CD4-positive, alpha-beta T cell treated with Interleukin-4 for 1 hour (primary cell): ENCODE data around the gene CHKA.

ENCODE experiments used
- DNase-seq, 2 donors: peaks; one replicate each; pipeline ENCODE4 v3.0.0-alpha.2; 2020 to 2022

CHKA gene

DNA sequence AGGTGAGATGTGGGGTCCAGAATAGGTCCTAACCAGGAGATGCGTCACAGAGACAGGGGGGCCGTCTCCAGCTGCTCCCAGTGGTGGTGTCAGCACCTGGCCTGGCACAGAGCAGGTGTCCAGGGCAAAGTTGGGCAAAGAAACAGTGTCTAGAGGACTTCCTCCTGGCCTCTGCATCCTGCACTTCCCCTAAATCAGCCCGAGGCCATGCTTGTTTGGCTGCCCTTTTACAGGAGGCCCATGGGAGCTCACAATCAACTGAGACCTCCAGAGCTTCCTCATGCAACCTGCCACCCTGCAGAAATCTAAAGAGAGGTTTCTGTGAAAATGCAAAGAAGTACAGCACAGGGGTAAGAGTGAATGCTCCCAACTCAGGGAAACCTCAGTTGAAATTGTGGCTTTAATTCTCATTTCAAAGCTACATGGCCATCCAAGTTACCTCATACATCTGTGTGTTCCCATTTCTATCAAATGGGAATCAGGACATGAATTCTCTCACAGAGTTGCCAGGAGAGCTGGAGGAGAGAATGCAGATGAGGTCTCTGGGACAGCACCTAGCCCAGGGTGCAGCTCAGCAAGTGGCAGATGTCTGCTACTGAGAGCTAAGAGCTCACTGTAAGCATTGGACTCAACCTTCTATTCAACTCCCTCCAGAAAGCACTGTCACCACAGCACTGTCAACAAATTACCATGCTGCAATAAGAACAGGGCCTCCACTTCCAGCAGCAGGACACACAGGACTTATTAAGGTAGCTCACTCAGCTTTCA, 49.7 kb downstream of the CHKA start:
- DNase-seq = no peak

DNA sequence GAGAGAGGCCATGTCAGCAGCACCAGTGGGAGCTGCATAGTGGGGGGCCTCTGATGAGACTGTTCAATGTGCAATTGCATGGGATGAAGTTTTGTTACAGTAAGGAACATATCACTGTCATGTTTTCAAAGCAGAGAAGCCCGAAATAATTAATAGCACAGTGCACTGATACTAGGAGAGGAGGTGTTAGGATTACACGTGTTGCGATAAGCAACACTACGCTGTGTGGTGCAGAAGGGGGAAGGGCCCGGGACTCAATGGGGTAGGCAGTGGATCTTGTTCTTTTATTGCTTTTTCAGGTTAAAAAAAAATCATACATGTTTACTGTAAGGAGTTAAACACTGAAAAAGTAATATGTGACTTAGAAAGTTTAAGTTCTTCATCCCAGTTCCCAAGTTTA, 53.2 kb downstream of the CHKA start:
- DNase-seq = no peak

DNA sequence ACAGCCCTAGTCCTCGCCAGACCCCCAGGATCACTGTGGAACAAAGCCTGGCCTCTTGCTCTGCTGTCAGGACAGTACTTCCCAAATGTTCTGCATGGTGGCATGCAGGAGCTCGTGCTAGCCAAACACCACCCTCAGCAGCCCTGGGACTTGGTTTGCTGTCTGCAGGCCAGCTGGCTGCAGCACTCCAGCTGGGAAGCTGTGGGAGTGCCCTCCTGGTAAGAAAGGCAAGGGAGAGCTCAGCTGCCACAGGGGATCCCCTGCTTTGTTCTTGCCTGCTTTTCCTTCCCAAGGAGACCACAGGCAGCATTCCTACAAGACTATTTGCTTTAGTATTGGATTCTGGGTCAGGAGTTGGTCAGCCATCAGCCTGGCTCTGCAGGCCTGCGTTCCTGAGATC, 54.4 kb downstream of the CHKA start:
- DNase-seq = no peak

DNA sequence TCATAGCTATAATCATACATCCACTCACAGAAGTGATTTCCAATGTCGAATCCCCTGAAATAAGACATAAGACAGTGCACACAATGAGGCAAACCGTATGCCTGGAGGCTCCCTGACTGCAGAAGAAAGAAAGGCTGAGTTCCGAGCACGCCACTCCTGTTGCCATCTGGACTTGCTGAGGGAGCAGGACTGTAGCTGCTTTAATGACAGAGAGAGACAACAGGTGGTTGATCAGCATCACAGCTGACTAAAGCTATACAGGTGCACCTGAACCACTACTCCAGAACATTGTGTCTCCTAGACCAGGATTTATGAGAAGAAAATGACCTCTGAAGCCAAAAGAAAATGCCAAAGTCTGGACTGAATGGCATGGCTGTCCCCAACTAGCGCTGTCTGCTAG, 55.3 kb downstream of the CHKA start:
- no peak for DNase-seq

DNA sequence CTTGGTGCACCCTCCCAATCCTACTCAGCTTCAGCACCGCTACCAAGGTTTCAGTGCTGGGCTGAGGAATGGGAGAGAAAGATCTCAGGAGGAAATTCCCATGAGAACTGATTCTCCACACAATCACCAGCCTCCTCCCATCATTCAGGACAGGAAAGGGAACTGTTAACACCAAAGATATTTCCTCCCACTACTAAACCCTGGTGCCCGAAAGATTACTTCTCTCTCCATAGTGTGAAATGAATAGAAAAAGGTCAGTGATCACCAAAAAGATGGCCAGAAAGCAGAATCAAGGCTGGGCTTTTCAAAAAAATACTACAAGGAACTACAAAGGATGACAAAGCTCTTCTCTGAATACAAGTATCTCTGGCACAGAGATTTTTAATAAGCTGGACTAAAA, 56.3 kb downstream of the CHKA start:
- no peak for DNase-seq

DNA sequence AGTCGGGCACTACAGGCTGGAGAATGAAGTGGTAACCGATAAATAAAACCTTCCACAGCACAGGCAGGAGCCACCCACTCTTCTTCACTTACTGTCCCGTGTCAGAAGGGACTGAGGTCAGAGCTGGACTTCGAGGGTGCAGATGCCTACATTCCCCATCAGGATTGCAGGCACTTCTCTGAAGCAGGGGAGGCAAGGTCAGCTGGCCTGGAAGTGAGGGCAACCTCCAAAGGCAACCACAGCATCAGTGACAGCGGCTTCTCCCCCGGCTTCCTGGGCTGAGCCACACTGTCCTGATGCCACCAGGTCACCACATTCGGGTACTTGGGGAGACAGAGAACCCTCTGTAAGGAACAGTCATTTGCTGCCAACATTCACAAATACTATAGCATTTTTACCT, 59.7 kb downstream of the CHKA start:
- DNase-seq = no peak

DNA sequence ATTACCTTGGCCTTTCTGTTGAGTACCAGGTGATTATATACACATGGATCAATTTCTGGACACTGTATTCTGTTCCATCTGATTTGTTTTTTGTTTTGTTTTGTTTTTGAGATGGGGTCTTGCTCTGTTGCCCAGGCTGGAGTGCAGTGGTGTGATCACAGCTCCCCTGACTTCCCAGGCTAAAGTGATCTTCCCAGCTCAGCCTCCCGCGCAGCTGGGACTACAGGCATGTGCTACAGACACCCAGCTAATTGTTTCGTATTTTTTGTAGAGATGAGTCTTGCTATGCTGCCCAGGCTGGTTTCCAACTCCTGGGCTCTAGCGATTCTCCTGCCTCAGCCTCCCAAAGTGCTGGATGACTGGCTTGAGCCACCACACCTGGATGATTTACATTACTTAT, 63.4 kb downstream of the CHKA start:
- no peak for DNase-seq

DNA sequence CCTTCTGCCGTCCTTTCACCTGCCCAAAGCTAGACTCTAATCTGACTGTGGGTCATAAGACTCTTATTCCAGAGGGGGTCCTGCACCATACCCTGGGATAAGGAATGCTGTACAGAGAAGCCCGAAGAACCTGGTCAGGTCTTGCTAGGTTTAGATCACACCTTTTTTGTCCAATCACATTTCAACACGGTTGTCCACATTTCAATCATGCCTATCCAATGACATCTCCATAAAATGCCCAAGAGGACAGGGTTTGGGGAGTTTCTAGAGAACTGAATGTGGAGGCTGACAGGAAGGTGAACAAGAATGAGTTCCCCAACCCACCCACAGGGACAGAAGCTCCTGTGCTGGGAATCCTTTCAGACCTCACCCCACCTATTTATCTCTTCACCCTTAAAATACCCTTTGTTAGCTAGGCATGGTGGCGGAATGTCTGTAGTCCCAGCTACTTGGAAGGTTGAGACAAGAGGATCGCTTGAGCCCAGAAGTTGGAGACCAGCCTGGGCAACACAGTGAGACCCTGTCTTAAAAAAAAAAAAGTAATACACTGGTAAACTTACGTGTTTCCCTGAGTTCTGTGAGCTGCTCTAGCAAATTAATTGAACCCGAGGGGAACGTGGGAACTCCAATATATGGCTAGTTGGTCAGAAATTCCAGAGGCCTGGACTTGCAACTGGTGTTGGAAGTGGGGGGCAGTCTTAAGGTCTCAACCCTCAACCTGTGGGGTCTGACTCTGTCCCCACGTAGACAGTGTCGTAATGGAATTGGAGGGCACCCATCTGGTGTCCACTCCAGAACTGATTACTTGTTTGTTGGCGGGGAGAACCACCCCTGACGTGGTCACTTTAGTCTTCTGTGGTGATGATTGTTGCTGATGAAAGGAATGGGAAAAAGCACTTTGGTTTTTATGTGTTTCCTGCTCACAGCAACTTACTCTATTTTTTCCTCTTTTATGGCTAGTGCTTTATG, 64.6 kb downstream of the CHKA start:
- no peak for DNase-seq

DNA sequence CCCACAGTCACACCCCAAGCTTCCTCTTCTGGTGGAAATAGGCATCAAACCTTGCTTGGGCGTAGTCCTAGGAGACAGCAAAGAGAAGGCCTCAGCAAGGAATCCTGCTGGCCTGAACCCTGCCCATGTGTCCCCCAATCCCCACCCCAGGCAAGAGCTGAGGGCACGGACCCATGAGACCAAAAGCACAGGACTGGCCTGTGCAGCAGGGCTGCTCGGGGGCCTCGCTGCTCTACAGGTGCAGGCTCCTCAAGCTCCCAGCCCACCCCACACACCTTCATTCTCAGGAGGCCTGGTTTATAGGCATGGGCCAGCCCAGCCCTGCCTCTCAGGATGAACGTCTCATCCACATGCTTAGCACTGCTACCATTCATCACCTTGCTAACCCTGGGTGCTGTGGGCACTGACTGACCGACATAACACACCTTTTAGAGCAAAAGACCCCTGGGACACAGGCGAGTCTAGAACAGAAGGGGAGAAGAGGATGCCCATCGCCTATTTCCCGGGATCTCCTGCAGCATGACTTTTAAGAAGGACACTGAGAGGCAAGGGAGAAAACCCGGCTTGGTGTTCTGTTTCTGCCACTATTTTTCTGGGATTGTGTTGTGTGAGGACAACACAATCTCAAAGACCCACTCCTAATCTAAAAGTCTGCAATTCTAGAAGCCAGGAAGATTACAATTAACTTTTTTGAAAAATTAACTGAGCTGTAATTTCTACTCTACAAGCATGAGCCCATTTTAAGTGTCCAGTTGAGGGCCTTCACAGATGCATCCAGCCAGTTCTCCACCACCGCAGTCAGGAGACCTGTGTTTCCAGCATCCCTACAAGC, 67.0 kb downstream of the CHKA start:
- no peak for DNase-seq

DNA sequence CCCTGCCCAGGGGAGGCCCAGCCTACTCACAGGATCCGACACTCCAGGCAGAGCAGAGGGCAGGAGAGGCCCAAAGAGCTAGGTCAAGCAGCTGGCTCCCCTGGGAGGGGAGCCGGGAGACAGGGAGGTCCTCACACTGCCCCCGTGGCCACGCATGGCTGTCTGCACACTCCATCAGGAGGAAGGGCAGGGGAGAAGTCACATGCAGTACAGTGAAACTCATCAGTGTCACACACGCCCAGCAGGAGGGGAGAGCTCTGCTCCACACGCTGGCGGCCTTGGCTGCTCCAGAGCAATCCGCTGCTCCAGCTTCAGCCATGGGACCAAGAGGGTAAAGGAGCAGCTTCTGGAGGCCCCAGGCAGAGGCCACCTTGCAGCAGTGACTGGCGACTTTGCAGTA, 68.1 kb downstream of the CHKA start:
- no peak for DNase-seq

DNA sequence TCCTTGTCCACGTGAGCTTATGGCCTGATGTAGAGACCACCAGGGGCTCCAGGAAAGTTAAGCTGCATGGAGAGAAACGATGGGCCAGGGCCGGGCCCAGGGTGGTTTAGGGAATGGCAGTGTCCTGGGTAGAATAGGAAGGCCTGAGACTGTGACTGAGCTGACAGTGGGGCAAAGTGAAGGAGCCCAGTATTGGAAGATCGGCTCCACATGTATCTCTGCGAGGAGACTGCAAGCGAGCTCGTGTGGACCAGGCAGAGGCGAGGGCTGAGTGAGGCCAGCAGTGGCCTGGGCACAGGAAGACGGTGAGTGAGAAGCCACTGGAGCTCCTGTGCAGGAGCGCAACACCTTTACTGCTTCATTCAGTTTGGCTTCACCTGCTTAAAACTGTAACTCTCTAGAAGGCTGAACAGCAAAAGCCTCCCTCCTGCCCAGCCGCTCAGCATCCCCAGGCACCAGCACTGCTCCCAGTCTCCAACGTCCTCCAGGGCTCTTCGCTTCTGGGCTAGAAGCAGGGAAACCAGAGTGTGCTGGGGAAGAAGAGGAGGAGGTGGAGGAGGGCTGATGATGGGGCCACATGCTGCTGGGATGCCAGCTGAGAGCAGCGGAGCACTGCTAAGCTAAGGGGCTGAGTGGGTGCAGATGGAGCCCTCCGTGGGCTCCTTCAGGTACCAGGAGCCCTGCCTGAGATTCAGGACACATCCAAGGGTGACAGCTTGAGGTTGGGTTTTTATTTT, 68.9 kb downstream of the CHKA start:
- DNase-seq = no peak

DNA sequence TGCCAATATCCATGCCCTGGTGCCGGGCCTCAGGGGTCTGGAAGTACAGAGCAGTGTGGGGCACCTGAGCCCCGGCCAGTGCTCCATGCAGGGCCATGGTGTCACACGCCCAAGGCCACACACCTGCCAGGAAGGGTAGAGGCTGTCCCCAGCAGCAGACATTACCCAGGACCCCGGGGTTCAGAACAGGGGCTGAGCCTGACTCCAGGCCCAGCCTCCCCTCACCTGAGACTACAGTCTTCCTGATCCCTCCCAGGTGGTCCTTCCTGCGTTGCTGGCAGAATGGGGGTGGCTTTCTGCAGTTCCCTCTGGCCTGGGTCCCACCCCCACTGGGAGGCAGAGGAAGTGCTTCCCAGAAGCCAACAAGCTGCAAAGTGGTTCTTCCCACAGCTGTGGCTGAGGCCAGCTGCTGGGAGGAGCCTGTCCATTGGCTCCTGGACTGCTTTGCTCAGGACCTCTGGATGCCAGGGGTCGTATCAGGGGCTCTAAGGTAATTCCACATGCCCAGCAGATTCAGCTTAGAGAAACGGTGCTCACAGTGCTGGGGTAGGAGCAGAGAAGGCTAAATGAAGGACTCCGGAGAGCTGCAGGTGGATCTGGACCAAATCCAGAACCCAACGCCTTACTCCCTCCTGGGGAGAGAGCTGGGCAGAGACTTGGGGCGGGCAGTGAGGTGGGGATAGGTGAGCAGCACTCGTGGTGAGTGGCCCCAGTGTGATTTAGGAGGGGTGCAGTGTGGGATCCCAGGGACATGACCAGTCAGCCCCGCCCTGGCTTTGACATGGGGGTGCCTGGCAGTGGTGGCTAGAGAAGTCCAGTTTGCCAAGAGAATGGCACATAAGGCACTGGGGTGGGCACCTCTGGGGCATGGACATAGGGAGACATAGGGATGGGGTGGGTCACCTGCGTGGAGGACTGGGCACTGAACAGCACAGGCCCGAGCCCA, 69.7 kb downstream of the CHKA start:
- DNase-seq = no peak

DNA sequence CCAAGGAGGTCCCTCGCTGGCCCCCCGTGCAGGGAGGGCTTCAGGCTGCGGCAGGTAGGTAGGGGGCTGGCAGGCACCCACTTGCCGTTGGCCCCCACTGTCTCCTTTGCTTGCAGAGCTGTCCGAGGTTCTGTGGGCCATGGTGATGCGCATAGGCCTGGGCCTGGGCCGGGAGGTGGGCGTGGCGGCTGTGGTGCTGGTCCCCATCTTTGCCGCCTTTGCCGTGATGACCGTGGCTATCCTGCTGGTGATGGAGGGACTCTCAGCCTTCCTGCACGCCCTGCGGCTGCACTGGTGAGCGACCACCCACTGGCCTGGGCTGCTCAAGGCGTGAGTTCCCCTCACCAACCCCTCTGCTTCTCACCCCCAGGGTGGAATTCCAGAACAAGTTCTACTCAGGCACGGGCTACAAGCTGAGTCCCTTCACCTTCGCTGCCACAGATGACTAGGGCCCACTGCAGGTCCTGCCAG, 70.8 kb downstream of the CHKA start:
- no peak for DNase-seq

DNA sequence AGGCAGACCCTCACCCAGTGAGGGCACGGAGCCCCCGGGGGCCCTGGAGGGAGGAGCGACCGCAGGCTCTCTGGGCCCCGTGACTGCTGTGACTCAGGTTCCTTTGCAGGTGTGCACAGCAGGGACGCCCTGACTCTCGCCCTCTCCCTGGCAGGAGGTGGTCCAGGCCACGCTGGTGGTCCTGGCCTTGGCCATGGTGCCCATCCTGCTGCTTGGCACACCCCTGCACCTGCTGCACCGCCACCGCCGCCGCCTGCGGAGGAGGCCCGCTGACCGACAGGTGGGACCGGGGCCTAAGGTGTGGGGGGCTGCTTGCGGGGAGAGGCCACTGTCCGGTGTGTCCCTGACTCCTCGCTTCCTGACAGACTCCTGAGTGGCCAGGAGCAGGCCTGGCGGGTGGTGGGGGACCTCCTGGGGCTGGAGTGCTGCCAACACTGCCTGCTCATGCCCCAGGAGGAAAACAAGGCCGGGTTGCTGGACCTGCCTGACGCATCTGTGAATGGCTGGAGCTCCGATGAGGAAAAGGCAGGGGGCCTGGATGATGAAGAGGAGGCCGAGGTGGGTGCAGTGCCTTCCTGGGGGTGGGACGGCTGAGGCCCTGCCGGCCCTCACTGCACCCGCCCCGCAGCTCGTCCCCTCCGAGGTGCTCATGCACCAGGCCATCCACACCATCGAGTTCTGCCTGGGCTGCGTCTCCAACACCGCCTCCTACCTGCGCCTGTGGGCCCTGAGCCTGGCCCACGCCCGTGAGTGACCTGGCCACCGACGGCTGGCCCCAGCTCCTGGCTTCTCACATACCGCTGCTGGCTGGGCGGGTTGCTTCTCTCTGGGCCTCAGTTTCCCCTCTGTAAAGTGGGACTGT, 71.4 kb downstream of the CHKA start:
- no peak for DNase-seq

DNA sequence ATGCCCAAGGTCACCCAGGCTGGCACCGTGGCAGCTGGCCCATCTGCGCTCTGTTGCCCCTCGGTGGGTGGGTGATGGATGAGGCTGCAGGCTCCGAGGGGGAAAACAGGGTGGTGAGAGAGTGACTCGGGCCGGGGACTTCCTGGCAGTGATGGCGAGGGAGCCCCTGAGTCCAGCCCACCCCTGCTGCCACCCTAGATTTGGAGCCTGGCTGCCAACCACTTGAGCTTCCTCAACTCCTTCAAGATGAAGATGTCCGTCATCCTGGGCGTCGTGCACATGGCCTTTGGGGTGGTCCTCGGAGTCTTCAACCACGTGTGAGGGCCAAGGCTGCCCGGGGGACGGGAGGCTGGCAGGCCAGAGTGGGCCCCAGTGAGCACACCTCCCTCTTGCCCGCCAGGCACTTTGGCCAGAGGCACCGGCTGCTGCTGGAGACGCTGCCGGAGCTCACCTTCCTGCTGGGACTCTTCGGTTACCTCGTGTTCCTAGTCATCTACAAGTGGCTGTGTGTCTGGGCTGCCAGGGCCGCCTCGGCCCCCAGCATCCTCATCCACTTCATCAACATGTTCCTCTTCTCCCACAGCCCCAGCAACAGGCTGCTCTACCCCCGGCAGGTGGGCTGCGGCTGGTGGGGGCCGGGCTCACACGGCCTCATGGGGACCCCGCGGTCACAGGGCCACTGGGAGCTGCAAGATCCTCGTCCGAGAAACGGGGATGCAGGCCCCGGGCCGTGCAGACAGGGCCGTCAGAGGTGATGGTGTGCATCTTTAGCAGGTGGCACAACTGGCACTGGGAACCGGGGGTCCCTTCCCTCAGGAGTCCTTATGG, 72.3 kb downstream of the CHKA start:
- DNase-seq = no peak

DNA sequence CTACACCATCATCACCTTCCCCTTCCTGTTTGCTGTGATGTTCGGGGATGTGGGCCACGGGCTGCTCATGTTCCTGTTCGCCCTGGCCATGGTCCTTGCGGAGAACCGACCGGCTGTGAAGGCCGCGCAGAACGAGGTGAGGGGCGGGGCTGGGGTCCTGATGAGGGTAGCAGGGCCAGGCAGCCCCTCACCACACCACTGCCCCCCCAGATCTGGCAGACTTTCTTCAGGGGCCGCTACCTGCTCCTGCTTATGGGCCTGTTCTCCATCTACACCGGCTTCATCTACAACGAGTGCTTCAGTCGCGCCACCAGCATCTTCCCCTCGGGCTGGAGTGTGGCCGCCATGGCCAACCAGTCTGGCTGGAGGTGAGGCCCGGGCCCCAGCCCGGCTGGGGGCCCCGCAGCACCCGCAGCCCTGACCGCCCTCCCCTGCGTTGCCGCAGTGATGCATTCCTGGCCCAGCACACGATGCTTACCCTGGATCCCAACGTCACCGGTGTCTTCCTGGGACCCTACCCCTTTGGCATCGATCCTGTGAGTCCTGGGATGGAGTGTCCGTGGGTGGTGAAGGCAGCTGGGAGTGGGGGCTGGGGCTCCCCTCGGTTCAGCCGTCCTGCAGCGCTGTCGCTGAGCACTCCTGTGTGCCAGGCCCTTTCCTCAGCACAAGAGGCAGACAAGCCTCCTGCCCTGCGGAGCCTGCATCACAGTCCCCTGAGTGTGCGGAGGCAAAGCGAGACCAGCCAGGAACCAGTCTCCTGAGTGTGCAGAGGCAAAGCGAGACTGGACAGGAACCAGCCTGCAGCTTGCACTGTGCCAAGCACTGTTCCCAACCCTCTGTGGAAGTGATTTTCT, 73.5 kb downstream of the CHKA start:
- DNase-seq = no peak

DNA sequence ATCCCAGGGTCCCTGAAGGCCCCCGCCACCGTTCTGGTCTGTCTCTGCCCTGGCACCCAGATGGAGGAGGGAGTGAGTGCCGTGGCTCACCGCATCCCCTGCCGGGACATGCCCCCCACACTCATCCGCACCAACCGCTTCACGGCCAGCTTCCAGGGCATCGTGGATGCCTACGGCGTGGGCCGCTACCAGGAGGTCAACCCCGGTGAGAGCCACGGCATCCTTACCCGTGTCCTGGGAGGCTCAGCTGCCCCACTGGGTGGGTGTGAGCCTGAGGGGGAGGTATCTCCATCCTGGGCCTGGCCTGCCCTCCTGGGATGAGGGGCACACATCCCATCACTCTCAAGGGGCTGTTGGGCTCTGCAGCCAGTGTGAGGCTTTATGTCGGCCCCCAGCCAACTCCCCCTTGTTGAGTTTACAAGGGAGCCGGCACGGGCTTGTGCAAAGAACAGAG, 76.3 kb downstream of the CHKA start:
- no peak for DNase-seq

DNA sequence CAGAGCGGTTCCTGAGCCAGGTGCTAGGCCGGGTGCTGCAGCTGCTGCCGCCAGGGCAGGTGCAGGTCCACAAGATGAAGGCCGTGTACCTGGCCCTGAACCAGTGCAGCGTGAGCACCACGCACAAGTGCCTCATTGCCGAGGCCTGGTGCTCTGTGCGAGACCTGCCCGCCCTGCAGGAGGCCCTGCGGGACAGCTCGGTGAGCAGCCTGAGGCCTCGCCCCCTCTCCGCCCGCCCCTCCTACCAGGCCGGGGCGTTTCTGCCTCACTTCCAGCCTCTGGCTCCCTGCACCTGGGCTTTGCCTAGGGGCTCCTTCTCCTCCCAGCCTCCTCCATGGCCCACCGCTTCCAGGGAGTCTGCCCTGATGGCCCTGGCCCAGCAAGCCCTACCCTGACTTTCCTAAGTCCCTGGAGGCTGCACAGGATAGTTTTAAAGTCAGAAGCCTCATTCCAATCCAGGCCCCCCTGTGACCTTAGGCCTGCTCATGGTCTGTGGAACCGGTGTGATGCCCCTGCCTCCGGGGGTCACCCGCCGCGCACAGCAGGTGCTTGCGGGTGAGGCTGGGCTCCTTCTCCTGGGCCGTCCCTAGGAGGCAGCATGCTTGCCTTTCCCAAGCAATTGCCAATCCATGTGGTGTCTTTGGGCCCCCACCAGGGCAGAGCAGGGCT, 76.9 kb downstream of the CHKA start:
- DNase-seq = no peak
